GM04503 (cell line): ENCODE results near the gene NAT9.

Source experiments
- DNase-seq: peaks from one replicate; pipeline ENCODE4 v3.0.0-alpha.2; 2012; ENCODE audit warnings: low read depth

NAT9 gene

DNA sequence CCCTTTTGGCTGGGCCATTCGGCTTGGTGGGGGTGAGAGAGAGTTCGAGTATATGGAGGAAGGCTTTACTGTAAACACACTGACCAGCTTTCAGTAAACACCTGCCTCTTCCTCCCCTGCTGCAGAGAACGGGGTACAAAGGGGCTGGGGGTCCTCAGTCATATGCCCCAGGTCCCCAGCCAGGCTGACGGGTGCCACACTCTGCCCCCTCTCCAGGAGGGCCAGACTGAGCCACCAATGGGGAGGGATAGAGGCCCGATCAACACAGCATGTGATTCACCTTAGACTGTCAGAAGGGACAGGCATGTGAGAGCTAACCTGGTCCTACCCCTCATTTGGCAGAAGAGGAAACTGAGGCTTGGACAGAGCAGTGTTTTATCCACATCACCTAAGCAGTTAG, 14.7 kb downstream of the NAT9 start:
- DNase-seq = no peak

GRCh38 chr17:74760404-74761105, 15.6 kb downstream of the NAT9 start:
- DNase-seq = no peak

DNA sequence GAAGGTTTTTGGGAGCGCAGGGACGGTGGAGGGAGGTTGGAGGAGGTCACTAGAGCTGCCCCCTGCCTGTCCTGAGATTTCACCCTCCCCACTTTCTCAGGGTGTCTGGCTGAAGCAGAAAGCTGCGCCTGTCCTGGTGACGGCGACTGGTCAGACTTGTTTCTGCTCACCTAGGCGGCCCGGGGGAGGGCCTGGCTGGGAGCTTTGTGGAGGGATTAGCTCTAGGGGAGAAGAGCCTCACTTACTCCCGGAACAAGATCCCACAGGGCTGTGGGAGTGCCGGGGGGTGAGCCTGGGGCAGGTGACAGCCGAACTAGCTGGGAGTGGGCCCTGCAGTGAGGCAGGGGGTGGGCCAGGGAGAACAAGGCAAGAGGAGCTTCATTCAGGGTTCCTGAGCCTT, 16.2 kb downstream of the NAT9 start:
- no peak for DNase-seq

GRCh38 chr17:74759243-74759801, 16.8 kb downstream of the NAT9 start:
- no peak for DNase-seq

DNA sequence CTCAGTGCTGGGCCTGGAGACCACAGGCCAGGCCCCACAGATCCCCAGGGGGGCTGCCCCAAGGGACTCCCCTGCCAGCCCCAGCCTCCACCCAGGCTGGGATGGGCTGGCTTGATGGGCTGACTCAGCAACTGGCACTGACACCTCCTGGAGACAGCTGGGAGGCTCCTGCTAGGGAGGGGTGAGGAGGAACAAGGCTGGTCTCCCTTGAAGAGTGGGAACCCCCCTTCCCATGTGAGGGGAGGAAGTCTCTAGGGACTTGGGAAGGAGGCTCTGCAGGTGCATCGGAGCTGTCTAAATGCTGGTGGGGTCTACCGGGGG, 17.3 kb downstream of the NAT9 start:
- DNase-seq = no peak

GRCh38 chr17:74757931-74758847, 18.0 kb downstream of the NAT9 start:
- DNase-seq = no peak

GRCh38 chr17:74757502-74757901, 18.6 kb downstream of the NAT9 start:
- DNase-seq = no peak

GRCh38 chr17:74756891-74757290, 19.3 kb downstream of the NAT9 start:
- no peak for DNase-seq

GRCh38 chr17:74755533-74755932, 20.6 kb downstream of the NAT9 start:
- DNase-seq = no peak

DNA sequence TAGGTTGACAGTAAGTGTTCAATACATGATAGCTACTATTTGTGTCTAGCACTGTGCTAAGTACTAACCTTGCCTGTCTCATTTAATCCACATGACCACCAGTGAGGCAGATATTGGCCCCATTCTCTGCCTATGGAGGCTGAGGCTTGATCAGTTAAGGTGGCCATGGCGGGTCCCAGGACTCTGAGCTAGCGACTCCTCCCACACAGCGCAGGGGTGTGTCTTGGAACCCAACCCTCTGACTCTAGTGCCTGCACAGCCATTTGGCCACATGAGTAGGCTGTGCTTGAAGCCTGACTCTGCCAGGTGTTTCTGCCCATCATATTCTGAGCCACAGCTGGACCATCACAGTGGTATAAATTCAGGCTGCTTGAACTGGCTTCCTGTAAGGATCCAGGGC, 21.3 kb downstream of the NAT9 start:
- no peak for DNase-seq

DNA sequence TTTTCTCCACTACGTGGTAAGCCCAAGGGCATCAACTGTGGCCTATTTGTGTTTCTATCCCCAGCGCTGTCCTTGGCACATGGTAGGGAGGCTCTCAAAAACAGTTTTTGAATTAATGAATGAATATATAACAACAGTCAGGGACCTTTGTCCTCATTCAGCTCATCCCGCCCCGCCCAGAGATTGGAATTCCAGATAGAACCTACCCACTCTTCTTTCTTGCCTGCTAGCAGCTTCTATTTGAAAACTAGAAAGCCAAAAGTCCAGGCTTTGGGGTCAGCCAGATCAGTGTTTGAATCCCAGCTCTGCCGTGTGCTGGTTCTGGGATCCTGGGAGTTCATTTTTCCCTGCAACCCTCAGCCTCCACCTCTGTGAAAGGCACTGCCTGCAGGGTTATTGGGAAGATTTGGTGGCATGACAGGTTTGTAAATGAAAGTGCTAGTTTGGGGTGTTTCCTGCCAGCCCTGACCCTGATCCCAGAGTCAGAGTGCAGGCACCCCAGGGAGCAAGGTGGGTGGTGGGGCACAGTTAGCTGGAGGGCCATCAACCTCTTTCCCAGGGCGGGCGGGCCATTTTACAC, 23.2 kb downstream of the NAT9 start:
- DNase-seq = no peak

- DNase-seq = no peak
These were observed 23.7 kb downstream of the NAT9 start for GRCh38 chr17:74752415-74752814.

DNA sequence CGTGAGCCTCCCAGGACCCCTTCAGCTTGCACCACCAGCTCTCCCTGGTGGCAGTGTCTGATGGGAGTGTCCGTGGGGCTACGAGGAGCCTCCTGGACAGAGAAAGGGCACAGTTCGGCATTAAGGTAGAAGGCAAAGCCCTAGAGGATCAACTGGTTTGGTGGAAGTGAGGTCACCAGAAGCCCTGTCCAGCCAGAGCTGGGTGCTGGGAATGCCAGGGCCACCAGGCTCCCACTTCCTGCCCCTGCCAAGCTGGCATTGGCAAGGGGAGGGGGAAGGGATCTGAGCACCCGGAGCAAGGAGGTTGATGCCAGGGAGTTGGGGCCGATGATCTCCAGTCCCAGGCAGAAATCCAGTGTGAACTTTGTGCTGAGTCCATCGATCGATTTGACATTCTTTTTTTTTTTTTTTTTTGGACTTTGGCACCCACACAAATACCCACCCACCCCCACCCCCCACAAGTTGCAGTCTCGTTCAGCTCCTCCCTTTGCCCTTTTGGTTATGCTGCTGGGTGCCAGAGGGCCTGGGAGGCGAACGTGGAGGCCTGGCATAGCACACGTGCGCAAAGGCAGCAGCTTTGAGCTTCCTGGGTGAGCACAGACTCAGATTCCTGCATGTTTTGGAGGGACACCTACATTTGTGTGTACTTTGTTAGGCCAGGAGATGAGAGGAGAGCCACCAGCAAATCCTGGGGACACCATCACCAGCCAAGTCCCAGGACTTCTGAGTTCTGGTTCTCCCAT, 25.6 kb downstream of the NAT9 start:
- DNase-seq = no peak

- no peak for DNase-seq
These were observed 26.2 kb downstream of the NAT9 start for GRCh38 chr17:74750039-74750326.

DNA sequence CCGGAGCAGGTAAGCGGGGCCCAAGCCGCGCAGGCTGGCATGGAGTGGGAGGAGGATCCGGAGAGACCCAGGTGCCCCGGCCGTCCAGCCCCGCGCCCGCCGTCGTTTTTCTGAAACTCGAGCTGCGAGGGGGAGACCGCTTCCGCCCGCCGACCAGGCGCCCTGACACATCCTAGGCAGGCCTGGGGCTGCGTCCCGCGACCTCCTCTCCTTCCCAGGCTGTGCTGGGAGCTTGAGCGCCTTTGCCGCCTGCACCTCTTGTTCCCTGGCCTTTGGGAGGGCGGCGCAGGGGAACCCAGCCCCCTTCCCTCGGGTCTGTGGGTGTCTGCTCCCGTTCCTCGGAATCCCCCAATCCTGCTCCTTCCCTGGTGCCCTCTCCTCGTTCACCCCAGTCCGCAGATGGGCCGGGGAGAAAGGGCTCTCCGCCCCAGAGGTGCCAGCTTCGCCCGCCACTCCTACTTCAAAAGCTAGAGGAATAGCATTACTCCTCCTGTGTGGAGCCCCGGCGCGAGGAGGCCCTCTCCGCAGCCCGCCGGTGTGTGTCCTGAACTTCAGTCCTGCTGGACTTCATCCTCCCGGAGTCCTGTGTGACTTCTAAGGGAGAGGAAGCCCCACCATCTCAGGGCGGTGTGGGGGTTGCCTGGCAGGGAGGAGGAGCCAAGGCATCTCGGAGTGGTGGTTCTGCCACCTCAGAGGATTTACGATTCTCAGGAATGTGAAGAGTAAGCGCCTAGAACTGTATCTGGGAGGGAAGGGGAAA, 26.7 kb downstream of the NAT9 start:
- no peak for DNase-seq

- peak; percentile 48 for DNase-seq
These were observed 27.4 kb downstream of the NAT9 start, which contains the start of gene NHERF1 for GRCh38 chr17:74748529-74749278. TSS of gene NHERF1 (plus strand) at chr17:74748628. CDS start at chr17:74748847, 219 bp downstream.

DNA sequence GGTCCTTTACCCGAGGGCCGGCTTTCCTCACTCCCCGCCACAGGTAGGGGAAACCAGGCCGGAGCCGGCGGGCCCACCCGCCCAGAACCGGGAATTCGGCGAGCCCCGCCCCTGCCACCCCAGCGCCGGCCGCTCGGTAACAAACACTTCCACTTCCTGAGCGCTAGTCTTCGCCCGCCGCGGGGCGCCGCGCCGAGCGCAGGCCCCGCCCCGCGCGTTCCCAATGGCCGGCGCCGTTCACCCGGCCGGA, 27.9 kb downstream of the NAT9 start:
- DNase-seq = no peak

- no peak for DNase-seq
These were observed 29.2 kb downstream of the NAT9 start for GRCh38 chr17:74746922-74747321.

GRCh38 chr17:74746376-74746775, 29.8 kb downstream of the NAT9 start:
- DNase-seq = no peak

DNA sequence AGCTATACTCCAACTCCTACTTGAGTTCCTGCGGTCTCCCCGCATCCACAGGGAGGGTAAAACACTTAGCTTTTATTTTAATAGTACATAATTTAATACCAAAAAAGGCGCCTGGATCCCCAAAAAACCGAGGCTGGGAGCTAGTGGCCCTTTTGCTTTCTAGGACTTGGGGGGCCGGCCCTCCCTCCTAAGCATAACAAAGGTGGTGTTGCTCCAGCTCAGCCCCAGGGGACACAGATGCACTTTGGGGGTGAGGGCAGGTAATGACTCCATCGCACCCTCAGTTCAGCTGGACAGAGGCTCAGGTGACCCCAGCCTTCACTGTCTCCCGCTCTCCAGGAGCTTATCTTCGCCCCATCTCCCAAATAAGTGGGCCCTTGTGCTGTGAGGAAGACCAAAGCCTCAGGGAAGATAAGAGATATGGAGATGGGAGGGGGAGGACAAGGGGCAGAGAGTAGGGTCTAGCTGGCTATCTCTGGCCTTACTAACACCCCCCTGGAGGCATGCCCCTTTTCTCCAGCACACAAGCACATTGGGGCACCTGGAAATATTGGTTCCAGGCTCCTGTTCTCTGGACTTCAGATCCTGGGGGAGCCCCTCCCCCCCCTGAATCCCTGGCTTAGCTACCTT, 30.5 kb downstream of the NAT9 start:
- no peak for DNase-seq
